ENCODE results near the gene CTU2. TPM values are rescaled to one million over a fixed set of nuclear protein-coding genes. Genes with fewer than 3 reads are reported as not detected.

The CTU2 gene
- total RNA-seq, 1 experiment from 2014 or later: 52.4 TPM

DNA sequence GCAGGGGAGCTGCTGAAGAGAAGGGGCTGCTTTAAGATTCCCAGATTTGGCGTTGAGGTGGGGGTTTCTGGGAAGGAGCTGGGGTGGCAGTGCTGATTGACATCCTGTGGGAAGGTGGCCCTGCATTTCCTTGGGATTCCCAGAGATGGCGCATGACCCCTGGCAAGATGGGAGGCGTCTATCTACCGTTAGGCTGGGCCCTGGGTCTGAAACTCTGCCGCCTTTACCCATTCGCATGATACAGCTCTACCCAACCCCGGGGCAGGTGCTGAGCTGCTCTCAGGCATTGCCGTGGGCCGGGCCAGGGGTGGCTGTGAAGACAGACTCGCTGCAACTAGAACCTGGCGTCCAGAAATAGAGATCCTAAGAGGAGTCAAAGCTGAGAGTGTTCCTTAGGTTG lies 33.5 kb upstream of the CTU2 start (continued):
- TF ChIP-seq CBFB (CRISPR knock-in tag; IDR thresholded peaks at IDR 0.05; ENCODE audit: low read depth) (no peak), ETV6 (CRISPR knock-in tag; IDR thresholded peaks at IDR 0.05) (no peak)

DNA sequence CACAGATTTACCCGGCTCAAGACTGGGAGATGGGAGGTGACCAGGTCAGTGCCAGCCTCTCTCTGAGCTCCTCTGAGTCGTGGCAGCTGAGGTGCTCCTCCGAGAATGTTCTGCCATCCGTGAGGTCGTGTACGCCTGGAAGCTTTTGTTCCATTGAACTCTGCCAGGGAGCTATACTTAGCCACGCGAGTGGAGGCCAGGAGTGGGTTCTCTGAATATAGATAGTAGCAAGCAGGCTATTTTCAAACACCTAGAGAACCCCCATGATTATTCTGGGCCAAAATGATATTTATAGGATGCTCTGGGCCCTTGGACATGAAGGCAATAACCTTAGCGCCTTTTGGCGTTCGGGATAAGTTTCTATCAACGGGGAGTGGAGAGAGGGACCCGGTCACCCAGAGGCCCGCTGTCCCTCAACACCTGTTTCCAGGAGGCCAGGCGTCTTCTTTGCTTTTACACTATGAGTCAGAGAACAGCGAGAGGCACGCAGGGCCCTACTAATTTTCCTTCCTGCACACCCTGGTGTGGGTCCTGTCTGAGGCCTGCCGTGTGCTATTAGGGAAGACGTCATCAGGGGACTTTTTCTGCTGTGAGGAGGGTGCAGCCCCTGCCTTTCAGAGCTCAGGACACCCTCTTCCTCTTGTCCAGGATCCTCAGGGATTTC lies 32.5 kb upstream of the CTU2 start:
- TF ChIP-seq, protein P1, sequence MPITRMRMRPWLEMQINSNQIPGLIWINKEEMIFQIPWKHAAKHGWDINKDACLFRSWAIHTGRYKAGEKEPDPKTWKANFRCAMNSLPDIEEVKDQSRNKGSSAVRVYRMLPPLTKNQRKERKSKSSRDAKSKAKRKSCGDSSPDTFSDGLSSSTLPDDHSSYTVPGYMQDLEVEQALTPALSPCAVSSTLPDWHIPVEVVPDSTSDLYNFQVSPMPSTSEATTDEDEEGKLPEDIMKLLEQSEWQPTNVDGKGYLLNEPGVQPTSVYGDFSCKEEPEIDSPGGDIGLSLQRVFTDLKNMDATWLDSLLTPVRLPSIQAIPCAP (CRISPR knock-in tag; IDR thresholded peaks at IDR 0.05): no peak
- TF ChIP-seq ZNF317 (CRISPR knock-in tag; IDR thresholded peaks at IDR 0.05; ENCODE audit: borderline replicate concordance, low read depth) (no peak), IRF2 (CRISPR knock-in tag; IDR thresholded peaks at IDR 0.05; ENCODE audit: borderline replicate concordance, low read depth) (no peak), CREM (CRISPR knock-in tag; IDR thresholded peaks at IDR 0.05) (no peak), ELF4 (CRISPR knock-in tag; IDR thresholded peaks at IDR 0.05; ENCODE audit: low read depth) (no peak), SOX15 (CRISPR knock-in tag; IDR thresholded peaks at IDR 0.05) (no peak)
- TF ChIP-seq, protein P2, sequence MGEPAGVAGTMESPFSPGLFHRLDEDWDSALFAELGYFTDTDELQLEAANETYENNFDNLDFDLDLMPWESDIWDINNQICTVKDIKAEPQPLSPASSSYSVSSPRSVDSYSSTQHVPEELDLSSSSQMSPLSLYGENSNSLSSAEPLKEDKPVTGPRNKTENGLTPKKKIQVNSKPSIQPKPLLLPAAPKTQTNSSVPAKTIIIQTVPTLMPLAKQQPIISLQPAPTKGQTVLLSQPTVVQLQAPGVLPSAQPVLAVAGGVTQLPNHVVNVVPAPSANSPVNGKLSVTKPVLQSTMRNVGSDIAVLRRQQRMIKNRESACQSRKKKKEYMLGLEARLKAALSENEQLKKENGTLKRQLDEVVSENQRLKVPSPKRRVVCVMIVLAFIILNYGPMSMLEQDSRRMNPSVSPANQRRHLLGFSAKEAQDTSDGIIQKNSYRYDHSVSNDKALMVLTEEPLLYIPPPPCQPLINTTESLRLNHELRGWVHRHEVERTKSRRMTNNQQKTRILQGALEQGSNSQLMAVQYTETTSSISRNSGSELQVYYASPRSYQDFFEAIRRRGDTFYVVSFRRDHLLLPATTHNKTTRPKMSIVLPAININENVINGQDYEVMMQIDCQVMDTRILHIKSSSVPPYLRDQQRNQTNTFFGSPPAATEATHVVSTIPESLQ (CRISPR knock-in tag; IDR thresholded peaks at IDR 0.05): no peak
- TF ChIP-seq, protein P3, sequence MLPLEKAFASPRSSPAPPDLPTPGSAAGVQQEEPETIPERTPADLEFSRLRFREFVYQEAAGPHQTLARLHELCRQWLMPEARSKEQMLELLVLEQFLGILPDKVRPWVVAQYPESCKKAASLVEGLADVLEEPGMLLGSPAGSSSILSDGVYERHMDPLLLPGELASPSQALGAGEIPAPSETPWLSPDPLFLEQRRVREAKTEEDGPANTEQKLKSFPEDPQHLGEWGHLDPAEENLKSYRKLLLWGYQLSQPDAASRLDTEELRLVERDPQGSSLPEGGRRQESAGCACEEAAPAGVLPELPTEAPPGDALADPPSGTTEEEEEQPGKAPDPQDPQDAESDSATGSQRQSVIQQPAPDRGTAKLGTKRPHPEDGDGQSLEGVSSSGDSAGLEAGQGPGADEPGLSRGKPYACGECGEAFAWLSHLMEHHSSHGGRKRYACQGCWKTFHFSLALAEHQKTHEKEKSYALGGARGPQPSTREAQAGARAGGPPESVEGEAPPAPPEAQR (CRISPR knock-in tag; IDR thresholded peaks at IDR 0.05): no peak
- ChIA-PET POLR2A (no interaction called here), CTCF (interaction anchor here (1.3 to 8.4 kb wide), 5 partner anchors 13 to 114 kb away, joined by 5 to 111 read pairs (median 19); partner anchors contain the start of genes IL17C and SNAI3)
- Mint-ChIP-seq H3K27me3 (ENCODE audit: low read depth) (no peaks in the 10 kb centered on the region), H3K4me1 (no peaks in the 10 kb centered on the region; the same call in 1 of the 2 replicates), H3K9me3 (no peaks in the 10 kb centered on the region; the same call in 1 of the 2 replicates), H3K4me3 (no peak overlapping the region), H3K36me3 (peaks cover under 1% of the 10 kb centered on the region), H3K27ac (no peak overlapping the region)
- no peak for ATAC-seq
- no peak for DNase-seq (ENCODE audit: low spot score)

DNA sequence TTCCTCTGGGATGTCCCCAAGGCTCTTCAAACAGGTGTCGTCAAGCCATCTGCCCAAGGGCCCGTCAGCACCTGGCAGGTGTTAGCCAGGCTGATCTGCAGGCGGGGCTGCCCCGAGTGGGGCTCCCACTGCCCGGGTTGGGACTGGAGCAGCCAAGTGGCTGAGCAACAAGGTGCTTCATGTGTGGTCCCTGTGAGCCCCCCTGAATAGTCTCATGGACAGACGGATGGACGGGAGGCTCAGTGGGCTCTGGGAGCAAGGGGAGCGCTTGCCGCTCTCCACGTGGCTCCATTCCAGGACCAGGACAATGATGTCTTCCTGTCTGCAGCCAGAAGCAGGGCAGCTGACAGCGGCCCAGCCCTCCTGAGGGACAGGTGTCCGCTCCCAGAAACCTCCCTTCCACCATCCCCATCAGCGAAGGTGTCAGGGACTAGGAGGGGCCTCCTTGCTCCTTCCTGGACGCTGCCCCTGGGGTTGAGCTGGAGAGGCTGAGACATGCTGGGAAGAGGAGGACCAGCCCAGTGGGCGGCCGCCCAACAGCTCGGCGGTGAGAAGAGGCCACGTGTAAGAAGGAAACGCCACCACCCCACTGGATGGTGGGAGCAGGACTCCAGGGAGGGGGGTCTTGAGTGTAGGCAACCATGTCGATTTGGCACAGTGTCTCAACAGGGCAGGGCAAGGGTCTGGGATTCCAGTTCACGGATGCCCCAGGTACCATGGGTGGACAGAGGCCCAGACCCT lies 29.6 kb upstream of the CTU2 start:
- H3K36me3 Mint-ChIP-seq: peaks cover 2% of the 10 kb centered on the region; the same call in 1 of the 2 replicates
- ATAC-seq (no peak), DNase-seq (ENCODE audit: low spot score) (no peak)
- POLR2A ChIA-PET: no interaction called here
- no peak overlapping the region for H3K4me3 Mint-ChIP-seq
- H3K27me3 Mint-ChIP-seq (ENCODE audit: low read depth): no peaks in the 10 kb centered on the region
- CTCF ChIA-PET: interaction anchor here (8.4 kb wide), 1 partner anchor 10 kb away, joined by 111 read pairs; the partner anchor contains the start of gene SNAI3
- no peaks in the 10 kb centered on the region for H3K9me3 Mint-ChIP-seq
- H3K4me1 Mint-ChIP-seq: no peaks in the 10 kb centered on the region; the same call in 1 of the 2 replicates
- no peak overlapping the region for H3K27ac Mint-ChIP-seq
- TF ChIP-seq EMX1 (CRISPR knock-in tag; IDR thresholded peaks at IDR 0.05) (no peak), IRF2 (CRISPR knock-in tag; IDR thresholded peaks at IDR 0.05; ENCODE audit: borderline replicate concordance, low read depth) (no peak), ZBTB21 (CRISPR knock-in tag; IDR thresholded peaks at IDR 0.05; ENCODE audit: borderline replicate concordance) (no peak), ETV6 (CRISPR knock-in tag; IDR thresholded peaks at IDR 0.05) (no peak), MYBL2 (CRISPR knock-in tag; IDR thresholded peaks at IDR 0.05) (no peak), NFE2L1 (CRISPR knock-in tag; IDR thresholded peaks at IDR 0.05) (no peak)
- TF ChIP-seq, protein P4, sequence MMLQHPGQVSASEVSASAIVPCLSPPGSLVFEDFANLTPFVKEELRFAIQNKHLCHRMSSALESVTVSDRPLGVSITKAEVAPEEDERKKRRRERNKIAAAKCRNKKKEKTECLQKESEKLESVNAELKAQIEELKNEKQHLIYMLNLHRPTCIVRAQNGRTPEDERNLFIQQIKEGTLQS (CRISPR knock-in tag; conservative IDR thresholded peaks at IDR 0.05): no peak
- TF ChIP-seq, protein P2 (CRISPR knock-in tag; IDR thresholded peaks at IDR 0.05): no peak
- TF ChIP-seq, protein P5, sequence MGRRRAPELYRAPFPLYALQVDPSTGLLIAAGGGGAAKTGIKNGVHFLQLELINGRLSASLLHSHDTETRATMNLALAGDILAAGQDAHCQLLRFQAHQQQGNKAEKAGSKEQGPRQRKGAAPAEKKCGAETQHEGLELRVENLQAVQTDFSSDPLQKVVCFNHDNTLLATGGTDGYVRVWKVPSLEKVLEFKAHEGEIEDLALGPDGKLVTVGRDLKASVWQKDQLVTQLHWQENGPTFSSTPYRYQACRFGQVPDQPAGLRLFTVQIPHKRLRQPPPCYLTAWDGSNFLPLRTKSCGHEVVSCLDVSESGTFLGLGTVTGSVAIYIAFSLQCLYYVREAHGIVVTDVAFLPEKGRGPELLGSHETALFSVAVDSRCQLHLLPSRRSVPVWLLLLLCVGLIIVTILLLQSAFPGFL (CRISPR knock-in tag; IDR thresholded peaks at IDR 0.05; ENCODE audit: borderline replicate concordance): no peak
- TF ChIP-seq, protein P6, sequence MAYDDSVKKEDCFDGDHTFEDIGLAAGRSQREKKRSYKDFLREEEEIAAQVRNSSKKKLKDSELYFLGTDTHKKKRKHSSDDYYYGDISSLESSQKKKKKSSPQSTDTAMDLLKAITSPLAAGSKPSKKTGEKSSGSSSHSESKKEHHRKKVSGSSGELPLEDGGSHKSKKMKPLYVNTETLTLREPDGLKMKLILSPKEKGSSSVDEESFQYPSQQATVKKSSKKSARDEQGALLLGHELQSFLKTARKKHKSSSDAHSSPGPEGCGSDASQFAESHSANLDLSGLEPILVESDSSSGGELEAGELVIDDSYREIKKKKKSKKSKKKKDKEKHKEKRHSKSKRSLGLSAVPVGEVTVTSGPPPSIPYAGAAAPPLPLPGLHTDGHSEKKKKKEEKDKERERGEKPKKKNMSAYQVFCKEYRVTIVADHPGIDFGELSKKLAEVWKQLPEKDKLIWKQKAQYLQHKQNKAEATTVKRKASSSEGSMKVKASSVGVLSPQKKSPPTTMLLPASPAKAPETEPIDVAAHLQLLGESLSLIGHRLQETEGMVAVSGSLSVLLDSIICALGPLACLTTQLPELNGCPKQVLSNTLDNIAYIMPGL (CRISPR knock-in tag; IDR thresholded peaks at IDR 0.05): no peak
- TF ChIP-seq, protein P7, sequence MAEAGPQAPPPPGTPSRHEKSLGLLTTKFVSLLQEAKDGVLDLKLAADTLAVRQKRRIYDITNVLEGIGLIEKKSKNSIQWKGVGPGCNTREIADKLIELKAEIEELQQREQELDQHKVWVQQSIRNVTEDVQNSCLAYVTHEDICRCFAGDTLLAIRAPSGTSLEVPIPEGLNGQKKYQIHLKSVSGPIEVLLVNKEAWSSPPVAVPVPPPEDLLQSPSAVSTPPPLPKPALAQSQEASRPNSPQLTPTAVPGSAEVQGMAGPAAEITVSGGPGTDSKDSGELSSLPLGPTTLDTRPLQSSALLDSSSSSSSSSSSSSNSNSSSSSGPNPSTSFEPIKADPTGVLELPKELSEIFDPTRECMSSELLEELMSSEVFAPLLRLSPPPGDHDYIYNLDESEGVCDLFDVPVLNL (CRISPR knock-in tag; IDR thresholded peaks at IDR 0.05; ENCODE audit: borderline replicate concordance, low read depth): no peak
